Activated T-helper 1 cell treated with anti-CD3 and anti-CD28 coated beads, Interleukin-2, amount 50 U/mL, for 16 hours (primary cell): Measurements from ENCODE around the gene CLEC2A.
"Not testable (repeated sequence)": the region's sequence is repeated elsewhere in the genome, so short reads cannot be mapped to it uniquely, and the experiment has no call there.

Experiments
- DNase-seq, 2 donors: peaks; one replicate each; pipeline ENCODE4 v3.0.0-alpha.2; 2020; ENCODE audit warnings: low read depth in 1 of 2, low spot score in 1 of 2

The CLEC2A gene, protein sequence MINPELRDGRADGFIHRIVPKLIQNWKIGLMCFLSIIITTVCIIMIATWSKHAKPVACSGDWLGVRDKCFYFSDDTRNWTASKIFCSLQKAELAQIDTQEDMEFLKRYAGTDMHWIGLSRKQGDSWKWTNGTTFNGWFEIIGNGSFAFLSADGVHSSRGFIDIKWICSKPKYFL

DNA sequence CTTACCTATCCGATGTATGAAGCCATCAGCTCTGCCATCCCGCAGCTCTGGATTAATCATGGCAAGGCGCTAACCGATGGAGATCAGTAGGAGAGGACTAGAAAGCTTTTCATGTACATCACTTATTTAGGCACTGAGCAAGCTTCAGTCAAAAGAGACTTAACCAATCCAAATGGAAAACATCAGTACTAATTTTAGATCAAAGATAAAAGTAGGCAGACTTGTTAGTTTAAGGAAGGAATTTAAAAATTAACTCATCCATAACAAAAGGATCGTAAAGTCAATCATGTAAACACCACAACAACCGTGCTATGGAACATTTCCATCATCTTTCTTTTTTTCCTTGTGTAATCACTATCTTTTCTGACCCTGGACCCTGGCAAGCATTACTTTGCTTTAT, at the start of gene CLEC2A:
Gene CLEC2A (minus strand): TSS at position 101 of the 400 bp plus-strand sequence. CDS start 41 bp downstream, at position 60.
- DNase-seq, result no peak

DNA sequence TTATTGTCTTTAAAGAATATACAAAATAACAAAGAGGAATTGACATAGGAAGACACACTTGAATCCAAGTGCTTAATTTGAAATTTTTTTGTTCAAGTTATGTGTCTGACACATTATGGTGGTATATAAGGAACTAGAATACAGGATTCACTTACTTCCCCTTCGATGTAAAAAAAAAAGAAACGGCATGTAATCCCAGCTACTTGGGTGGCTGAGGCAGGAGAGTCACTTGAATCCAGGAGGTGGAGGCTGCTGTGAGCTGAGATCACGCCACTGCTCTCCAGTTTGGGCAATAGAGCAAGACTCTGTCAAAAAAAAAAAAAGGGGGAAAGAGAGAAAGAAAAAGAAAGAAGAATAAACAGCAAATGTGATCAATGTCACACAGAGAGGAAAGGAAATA, 48.0 kb upstream of the CLEC2A start:
- no peak for DNase-seq

DNA sequence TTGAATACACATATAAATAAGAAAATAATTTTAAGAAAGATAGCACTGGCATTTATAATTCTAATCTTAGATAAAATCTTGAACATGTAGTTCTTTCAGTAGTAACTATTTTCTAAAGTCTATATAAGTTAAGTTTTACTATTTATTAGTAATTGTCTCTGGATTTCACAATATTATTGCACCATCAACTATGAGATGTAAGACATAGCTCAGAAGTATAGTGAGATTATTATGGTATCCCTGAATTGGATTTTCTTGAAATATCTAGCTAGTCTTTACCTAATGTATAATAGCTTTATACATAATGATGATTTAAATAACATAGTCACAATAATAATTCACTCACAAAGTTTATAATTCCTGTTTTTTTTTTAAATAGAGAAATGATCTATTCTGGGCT, 45.7 kb upstream of the CLEC2A start:
- DNase-seq, result no peak

DNA sequence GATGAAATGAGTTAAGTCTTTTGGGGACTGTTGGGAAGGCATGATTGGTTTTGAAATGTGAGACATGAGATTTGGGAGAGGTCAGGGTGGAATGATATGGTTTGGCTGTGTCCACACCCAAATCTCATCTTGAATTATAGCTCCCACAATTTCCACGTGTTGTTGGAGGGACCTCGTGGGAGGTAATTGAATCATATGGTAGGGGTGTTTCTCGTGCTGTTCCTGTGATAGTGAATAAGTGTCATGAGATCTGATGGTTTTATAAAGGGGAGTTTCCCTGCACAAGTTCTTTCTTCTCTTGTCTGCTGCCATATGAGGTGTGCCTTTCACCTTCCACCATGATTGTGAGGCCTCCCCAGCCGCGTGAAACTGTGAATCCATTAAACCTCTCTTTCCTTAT, 44.5 kb upstream of the CLEC2A start:
- not testable (repeated sequence) for DNase-seq

DNA sequence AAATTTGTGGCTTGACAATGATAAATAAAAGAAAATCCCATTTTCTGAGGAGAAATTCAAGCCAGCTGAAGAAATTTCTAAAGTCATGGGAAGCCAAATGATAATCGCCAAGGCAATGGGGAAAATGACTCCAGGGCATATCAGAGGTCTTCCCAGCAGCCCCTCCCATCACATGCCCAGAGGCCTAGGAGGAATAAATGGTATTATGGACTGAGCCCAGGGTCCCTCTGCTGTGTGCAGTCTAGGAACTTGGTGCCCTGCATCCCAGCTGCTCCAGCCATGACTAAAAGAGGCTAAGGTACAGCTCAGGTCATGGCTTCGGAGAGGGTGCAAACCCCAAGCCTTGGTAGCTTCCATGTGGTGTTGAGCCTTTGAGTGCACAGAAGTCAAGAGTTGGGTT, 43.4 kb upstream of the CLEC2A start:
- DNase-seq, result no peak

DNA sequence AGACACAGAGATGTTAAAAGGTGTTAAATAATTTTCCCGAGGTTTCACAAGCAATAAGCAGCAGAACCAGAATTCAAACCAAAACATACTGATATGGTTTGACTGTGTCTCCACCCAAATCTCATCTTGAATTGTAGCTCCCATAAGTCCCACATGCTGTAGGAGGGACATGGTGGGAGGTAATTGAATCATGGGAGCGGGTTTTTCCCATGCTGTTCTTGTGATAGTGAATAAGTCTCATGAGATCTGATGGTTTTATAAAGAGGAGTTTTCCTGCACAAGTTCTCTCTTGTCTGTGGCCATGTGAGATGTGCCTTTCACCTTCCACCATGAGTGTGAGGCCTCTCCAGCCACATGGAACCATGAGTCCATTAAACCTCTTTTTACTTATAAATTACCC, 42.6 kb upstream of the CLEC2A start:
- DNase-seq, result not testable (repeated sequence)

DNA sequence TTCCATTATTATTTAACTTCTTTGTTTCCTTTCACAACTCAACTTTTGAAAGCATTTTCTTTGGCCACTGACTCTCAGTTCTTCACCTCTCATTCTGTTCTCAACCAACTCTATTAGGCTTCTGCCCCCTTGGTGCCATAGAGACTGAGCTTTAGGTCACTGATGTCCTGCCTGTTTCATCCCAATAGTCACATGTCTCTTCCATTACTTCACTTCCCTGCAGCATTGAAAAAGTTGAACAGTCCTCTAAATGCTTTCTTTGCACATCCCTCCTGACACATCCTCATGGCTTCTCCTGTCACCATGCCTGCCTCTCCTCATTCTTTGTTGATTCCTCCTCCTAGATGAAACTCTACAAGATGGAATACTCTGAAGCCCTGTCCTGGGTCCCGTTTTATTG, 41.8 kb upstream of the CLEC2A start:
- DNase-seq, result no peak

DNA sequence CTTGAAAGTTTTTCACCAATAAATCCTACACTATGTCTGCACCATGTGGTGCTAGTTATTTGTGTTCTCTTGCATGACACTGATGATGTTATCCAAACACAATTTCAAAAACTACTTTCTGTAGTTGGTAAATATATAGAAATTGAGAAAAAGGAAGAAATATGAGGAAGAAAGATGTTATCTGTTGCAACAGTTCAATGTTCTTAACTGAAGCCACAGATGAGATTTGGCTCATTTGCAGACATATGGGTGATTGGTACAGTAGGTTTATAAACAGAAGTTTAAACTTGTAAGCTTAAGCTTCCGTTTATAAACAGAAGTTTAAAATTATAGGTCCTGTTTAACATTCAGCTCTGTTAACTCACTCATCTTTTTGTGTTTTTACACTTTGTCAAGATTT, 39.0 kb upstream of the CLEC2A start, which contains the start of gene CLEC12A:
Gene CLEC12A (plus strand): TSS at position 229 of the 400 bp plus-strand sequence. CDS start 188 bp downstream, outside the sequence.
- no peak for DNase-seq

DNA sequence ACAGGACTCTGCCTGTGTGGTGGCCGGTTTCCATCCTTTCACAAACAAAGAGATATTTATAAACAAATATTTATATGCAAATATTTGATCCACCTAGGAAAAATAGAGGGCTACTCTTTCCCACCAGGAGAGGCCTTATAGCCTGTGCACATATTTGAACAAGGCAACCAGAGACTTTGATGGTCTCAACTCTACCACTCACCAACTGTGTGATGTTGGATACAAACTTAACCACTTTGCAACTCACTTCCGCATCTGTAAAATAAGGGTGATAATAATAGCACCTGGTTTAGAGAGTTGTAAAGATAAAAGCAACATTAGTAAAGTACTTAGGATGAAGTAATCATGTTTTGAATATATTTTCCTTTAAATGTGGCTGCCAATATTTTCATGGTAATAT, 37.5 kb upstream of the CLEC2A start:
- DNase-seq, result no peak

DNA sequence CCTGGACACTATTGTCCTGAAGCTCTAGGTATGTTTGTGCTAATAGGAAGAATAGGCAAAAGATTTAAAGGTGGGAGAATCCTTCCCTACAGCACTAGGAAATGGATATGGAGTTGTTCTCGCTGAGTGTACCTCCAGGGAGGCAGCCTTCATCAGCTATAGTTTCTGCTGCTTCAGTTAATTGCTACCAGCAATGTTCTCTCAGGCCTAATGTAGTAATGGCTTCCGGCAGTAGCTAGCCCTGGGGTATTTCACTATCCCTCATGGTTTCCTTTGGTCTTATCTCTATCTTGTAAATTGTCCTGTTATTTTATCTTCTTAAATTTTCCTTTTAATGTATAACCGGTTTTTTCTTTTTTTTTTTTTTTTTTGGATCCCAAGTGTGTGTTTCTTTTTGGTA, 29.7 kb upstream of the CLEC2A start:
- no peak for DNase-seq

DNA sequence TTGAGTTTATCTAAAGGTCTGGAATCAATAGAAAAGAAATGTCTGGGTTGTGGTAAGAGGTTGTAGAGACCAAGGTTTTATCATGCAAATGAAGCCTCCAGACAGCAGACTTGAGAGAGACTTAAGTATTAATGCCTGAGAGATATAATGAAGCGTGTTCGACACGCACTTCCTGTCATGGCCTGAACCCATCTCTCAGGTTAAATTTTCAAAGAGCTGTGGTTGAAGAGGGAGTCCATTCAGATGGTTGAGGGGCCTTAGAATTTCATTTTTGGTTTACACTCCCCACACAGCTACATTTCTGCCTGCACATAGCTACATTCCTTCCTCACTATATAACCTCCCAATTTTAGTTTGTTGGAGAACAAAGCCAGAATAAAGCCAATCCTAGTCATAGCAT, 28.9 kb upstream of the CLEC2A start:
- DNase-seq, result no peak

DNA sequence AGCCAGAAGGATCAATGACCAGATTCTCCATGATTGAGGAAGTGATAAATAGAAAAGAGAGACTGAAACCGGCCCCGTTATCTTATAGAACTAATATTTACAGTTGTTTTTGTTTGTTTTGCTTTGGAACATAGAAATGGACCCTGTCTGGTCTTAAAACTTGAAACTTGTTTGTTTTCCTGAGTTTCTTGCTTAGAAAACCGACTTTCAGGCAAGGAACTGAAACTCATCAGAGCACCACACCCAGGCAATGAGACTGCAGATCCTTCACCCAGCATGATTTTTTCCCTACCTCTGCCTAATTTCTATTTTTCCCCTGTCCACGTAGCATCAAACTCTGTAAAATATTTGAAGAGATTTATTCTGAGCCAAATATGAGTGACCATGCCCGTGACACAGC, 28.4 kb upstream of the CLEC2A start:
- no peak for DNase-seq

DNA sequence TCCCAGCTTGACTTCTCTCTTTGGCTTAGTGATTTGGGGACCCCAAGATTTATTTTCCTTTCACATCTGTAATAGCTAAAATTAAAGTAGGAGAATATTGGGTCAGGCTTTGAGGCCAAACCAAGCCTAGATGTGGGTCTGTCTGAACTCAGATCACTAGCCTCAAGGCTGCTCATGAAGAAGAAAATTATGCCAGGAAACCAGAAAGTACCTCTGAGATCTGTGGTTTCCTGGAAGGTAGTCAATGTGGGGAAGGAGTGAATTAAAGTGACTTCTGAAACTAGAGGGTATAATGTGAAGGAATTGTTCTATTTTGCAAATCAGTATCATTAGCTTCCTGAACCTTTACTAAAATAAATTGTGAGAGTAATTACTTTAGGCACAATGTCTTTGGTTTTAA, 25.7 kb upstream of the CLEC2A start:
- no peak for DNase-seq

DNA sequence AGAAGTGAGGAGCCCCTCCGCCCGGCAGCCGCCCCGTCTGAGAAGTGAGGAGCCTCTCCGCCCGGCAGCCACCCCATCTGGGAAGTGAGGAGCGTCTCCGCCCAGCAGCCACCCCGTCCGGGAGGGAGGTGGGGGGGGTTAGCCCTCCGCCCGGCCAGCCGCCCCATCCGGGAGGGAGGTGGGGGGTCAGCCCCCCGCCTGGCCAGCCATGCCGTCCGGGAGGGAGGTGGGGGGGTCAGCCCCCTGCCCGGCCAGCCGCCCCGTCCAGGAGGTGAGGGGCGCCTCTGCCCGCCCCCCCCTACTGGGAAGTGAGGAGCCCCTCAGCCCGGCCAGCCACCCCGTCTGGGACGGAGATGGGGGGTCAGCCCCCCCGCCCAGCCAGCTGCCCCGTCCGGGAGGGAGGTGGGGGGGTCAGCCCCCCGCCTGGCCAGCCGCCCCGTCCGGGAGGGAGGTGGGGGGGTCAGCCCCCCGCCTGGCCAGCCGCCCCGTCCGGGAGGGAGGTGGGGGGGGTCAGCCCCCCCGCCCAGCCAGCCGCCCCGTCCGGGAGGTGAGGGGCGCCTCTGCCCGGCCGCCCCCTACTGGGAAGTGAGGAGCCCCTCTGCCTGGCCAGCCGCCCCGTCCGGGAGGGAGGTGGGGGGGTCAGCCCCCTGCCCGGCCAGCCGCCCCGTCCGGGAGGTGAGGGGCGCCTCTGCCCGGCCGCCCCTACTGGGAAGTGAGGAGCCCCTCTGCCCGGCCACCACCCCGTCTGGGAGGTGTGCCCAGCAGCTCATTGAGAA, 21.0 kb upstream of the CLEC2A start:
- not testable (repeated sequence) for DNase-seq

DNA sequence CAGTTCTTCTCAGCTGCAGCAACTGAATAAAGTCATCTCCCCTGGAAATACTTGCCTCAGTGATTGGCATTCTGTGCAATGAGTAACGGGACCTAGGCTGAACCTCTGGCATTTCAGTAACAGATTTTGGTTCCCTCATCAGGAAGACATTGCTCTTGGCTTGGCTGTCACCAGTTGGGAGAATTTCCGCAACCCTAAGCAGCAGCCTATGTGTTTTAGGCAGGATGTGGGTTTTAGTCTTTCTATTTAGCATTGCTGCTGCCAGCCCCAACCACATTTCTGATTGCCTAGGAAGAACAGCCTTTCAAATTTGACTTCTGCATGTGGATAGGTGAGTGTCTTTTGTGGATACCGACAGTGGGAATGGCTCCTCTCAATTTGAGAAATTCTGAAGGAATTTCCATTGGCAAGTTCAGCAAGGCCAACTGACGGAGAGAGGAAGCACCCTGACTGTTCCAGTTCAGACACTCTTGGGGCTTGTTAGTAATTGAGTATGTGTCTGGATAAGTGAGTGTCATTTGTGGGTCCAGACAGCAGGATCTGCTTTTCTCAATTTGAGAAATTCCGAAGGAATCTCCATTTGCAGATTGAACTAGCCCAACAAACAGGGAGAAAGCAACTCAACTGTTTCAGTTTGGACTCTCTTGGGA, 19.0 kb upstream of the CLEC2A start:
- DNase-seq, result peak in 1 of 2 donors; percentile 4

DNA sequence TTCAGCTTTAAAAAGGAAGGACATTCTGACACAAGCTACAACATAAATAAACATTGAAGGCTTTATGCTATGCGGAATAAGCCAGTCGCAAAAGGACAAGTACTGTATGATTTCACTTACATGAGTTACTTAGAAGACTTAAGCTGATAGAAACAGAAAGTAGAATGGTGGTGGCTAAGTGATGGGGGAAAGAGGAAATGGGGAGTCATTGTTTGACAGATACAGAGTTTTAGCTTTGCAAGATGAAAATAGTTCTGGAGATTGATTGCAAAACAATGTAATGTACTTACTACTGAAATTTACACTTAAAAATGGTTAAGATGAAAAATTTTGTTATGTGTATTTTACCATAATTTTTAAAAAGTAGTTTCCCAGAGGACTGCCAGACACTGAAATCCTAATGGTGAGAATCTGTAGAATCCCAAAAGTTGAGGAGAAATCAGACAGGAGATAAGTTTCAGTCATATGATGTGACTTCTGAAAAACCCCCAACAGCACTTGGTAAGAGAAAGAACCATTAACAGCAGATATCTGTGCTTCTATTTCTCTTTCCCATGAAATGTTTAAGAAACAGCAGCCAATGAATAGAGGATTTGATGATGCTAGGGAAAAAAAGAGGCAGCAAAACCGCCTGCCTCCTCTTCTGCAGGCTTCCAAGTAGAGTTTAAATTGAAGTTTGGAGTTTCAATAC, 16.6 kb upstream of the CLEC2A start:
- DNase-seq, result no peak

DNA sequence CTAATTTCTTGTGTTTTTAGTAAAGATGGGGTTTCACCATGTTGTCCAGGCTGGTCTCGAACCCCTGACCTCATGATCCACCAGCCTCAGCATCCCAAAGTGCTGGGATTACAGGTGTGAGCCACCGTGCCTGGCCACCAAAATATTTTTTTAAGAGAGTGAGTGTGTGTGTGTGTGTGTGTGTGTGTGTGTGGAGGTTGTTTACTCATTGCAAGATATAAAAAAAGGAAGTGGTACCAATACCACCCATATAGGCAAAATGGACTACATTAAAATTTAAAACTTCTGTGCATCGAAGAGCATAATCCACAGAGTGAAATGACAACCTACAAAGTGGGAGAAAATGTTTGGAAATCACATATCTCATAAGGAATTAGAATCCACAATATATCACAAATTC, 15.5 kb upstream of the CLEC2A start:
- no peak for DNase-seq

DNA sequence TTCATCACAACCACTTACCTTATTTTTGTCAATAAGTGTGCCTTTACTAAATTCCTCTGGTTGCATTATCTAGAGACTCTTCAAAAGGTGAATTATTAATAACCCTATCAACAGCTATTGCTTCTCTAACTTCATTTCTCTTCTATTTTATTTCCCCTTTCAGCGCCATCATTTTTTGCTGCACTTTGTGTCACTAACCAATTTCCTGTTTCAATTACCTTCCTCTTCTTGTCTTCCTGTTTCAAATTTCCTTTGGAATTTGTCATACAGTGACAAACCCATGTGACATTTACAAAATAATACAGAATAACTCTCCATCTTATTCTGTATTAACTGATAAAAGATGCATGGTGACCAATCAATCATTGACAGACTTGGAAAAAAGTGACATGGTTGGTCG, 12.2 kb upstream of the CLEC2A start:
- no peak for DNase-seq

DNA sequence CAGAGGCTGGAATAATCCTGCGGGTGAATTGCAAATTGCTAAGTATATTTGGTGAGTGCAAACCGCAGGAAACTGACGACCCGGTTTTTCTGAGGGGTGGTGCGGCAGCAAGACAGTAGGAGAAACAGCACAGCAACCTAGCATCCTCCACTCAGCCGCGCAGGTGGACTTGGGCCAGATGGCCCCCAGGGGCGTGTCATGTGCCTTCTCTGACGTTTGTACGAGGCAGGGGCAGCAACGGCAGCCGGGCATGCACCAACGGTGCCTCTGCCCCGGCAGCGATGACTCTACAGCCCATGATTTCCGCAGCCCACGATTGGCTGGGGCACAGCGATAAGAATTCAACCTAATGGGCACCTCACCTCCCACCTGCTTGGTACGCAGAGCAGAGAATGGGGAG, 11.1 kb upstream of the CLEC2A start:
- DNase-seq, result no peak

DNA sequence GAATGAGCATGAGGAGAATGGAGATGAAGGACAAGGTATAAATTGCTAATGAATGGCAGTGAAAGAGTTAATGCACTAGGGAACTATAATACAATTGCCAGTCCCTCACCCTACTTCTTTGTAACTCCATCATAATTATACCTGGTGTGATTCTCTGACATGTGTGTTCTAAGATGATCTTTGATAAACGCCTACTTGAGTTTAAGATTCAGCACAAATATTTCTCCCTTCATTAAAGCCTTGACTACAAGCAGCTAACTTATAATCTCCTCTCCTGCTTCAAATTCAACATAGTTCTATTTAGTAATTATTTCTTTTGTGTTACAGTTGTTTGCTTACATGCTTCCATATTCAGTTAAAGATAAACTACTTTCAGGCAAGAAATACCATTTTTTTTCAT, 9.7 kb upstream of the CLEC2A start:
- DNase-seq, result no peak

DNA sequence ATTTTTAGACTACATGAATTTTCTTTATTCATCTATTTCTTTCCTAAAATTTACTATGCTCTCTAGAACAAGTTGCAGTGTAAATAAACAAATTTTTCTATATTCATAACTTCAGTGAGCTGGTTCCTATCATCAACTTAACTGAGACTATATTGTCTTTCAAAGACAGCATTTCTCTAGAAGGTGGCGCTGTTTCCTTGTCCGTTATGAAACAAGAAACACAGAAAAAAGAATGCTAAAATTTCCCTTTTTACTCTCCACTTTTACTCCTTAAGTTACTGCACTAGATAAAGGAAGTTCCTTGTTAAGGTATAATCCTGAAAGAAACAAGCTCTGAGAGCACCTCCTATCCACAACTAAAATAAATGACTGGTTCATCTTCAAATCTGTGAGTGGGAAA, 8.2 kb upstream of the CLEC2A start:
- DNase-seq, result no peak

DNA sequence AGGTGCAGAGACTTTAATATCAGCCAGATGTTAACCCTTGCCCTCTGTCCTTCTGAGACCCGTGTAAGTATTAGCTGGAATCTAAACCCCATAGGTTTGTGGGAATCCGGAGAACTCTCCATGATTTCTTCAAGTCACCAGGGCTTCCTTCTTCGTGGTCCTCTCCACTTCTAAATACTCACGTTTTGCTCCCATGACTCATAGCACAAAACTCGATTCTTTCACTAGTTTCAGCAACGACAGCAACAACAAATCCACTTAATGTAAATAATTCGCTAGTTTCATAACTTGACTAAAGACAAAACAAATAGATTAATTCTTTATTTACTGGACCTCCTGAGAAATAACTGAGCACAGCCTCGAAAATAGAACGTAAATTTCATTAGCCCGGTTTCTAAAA, 4.4 kb upstream of the CLEC2A start:
- no peak for DNase-seq
